ENCODE results near the gene SLC16A9. TPM values are rescaled to one million over a fixed set of nuclear protein-coding genes. Genes with fewer than 3 reads are reported as not detected.

SLC16A9 gene
- total RNA-seq, 1 experiment from 2014 or later = 4.1 TPM

DNA sequence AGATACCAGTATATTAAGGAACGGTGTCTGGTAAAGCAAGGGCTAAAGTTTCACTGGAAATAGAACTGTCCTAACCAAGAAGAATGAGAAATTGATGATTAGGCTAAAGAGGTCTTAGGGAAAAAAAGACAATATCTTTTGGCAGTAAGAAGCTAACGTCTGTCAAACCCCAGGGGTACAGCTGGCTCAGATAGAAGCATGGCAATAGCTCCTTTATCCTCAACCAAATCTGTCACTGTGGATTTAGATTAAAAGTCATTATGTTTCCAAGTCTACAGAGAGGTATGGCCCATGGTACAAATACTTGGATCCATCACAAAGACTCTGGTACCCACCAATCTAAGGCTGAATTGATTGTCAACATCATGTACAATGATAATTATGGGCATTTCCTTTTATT, 8.6 kb upstream of the SLC16A9 start:
- Histone ChIP-seq H2AK5ac (ENCODE audit: insufficient read length, low read length) (no peak overlapping the region), H4K20me1 (ENCODE audit: control insufficient read depth, insufficient read depth, insufficient read length) (no peaks in the 10 kb centered on the region), H3K23me2 (ENCODE audit: insufficient read length, low read depth, low read length, poor library complexity, severe bottlenecking) (no peaks in the 10 kb centered on the region), H2AFZ (ENCODE audit: low read length) (no peak overlapping the region), H2BK20ac (ENCODE audit: low read depth, low read length, poor library complexity, severe bottlenecking) (no peak overlapping the region), H3K27me3 (ENCODE audit: insufficient read depth, low read length) (no peaks in the 10 kb centered on the region), H3K14ac (ENCODE audit: insufficient read depth, low read length) (no peak overlapping the region), H4K5ac (ENCODE audit: insufficient read length, low read depth, low read length) (no peak overlapping the region), H3K4me1 (ENCODE audit: insufficient read depth, low read length) (no peaks in the 10 kb centered on the region), H2BK15ac (ENCODE audit: low read depth, low read length) (no peak overlapping the region), H3K79me1 (ENCODE audit: insufficient read depth, low read depth, low read length, poor library complexity, severe bottlenecking) (no peaks in the 10 kb centered on the region), H3K9ac (ENCODE audit: extremely low read depth, insufficient read length, low read length) (no peak overlapping the region), H3K4me2 (ENCODE audit: insufficient read depth, insufficient read length, low read length) (no peak overlapping the region), H3K27ac (ENCODE audit: insufficient read length, low read depth, low read length) (no peak overlapping the region), H3K56ac (ENCODE audit: insufficient read length, low read depth, low read length) (no peak overlapping the region), H3K79me2 (ENCODE audit: insufficient read depth, low read length) (no peaks in the 10 kb centered on the region), H3K9me3 (ENCODE audit: control insufficient read depth, low read depth, low read length) (no peaks in the 10 kb centered on the region), H3K18ac (ENCODE audit: insufficient read length, low read depth, low read length) (no peak overlapping the region), H2BK5ac (ENCODE audit: insufficient read length, low read length) (no peak overlapping the region), H3T11ph (ENCODE audit: low read length) (no peak overlapping the region), H2BK120ac (ENCODE audit: low read depth, low read length, poor library complexity, severe bottlenecking) (no peak overlapping the region), H3K23ac (ENCODE audit: insufficient read length, low read depth, low read length) (no peak overlapping the region), H3K4ac (ENCODE audit: low read depth, low read length) (no peak overlapping the region), H2BK12ac (ENCODE audit: insufficient read length, low read depth, low read length) (no peak overlapping the region), H4K8ac (replicated peaks; ENCODE audit: insufficient read length, low read depth, low read length) (no peak overlapping the region), H4K91ac (ENCODE audit: insufficient read length, low read depth, low read length) (no peak overlapping the region)
- H3K27ac Mint-ChIP-seq = no peak overlapping the region
- H3K27me3 Mint-ChIP-seq (ENCODE audit: low read depth) = peaks cover 3% of the 10 kb centered on the region; the same call in 1 of the 2 replicates
- peaks cover 2 to 5% of the 10 kb centered on the region in 2 experiments for H3K4me1 Mint-ChIP-seq
- no CpG with 5 or more reads among the region's 2 CpGs for WGBS (ENCODE audit: extremely low coverage, insufficient read length, low lambda C conversion rate)
- peaks cover 8 to 9% of the 10 kb centered on the region in 2 experiments for H3K9me3 Mint-ChIP-seq
- no peak overlapping the region for H3K4me3 Mint-ChIP-seq
- TF ChIP-seq, protein P1, sequence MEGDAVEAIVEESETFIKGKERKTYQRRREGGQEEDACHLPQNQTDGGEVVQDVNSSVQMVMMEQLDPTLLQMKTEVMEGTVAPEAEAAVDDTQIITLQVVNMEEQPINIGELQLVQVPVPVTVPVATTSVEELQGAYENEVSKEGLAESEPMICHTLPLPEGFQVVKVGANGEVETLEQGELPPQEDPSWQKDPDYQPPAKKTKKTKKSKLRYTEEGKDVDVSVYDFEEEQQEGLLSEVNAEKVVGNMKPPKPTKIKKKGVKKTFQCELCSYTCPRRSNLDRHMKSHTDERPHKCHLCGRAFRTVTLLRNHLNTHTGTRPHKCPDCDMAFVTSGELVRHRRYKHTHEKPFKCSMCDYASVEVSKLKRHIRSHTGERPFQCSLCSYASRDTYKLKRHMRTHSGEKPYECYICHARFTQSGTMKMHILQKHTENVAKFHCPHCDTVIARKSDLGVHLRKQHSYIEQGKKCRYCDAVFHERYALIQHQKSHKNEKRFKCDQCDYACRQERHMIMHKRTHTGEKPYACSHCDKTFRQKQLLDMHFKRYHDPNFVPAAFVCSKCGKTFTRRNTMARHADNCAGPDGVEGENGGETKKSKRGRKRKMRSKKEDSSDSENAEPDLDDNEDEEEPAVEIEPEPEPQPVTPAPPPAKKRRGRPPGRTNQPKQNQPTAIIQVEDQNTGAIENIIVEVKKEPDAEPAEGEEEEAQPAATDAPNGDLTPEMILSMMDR (conservative IDR thresholded peaks at IDR 0.05) = no peak
- peaks cover 0 to 9% (median 0%) of the 10 kb centered on the region in 3 experiments; a peak in 2 of 7 replicates for H3K36me3 Mint-ChIP-seq (ENCODE audit: insufficient read depth in 1 of 3, low read depth in 3 of 3)
- DNase-seq = no peak

Data from H9 (cell line).